HG03439 (cell line): ENCODE results near the gene PARG.
"Not testable (repeated sequence)": the region's sequence is repeated elsewhere in the genome, so short reads cannot be mapped to it uniquely, and the experiment has no call there.

ENCODE experiments used
- ATAC-seq: cut with Tn5 transposase; IDR thresholded peaks from one replicate; pipeline ENCODE4 v1.9.1; 2021; ENCODE audit warnings: mild to moderate bottlenecking, moderate library complexity; ENCODE audit not compliant: unreplicated experiment

PARG gene

DNA sequence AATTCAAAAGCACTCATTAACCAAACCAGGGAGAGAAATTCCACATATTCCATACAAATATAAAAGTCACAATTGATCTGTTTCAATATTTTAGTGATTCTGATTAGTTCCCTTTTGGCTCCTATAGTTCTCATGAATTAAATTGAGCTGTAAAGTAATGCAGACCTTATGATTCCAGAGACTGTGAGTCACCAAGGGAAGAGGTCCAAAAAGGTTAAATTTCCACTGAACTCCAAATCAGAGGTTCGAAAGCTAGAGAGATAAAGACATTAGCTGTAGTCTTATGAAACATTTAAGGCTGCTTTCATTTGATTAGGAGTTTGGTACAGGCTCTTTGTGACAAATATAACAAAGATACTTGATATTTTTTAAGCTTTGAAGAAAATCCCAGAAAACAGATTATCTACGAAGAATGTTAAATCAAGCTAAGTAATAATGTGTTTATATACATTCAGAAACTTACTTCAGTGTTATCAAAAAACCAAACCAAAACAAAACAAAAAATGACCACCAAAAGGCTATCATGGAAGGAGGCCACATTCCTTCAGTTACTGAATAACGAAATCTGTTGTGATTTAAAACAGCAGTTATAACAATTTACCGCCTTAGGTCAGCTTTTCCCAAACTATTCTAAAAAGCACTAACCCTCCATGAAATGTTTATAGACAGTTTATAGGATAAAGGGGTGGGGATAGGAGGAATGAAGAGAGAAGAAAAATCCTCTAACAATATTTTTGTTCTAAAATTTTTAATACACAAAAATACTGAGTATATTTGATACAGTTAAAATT is 33.3 kb downstream of the PARG start:
- not testable (repeated sequence) for ATAC-seq

- ATAC-seq, result not testable (repeated sequence)
Measured at GRCh38 chr10:49903829-49904228, 38.0 kb downstream of the PARG start.

DNA sequence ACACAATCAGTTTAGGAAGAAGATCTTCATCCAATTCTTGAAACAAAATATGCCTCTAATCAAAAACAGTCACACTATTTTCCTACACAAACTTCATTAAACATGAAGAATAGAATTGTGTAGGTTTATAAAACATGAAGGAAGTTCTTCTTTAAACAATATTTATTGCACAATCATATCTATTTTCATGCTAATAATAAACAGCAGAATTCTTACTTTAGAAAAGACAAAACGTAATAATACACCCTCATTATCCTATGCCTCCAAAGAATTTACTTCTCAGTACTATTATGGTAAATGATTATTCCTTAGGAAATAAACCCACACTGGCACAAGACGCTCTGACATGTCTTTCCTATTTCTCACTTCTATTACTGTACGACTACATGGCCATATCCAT is 41.4 kb downstream of the PARG start:
- not testable (repeated sequence) for ATAC-seq

- not testable (repeated sequence) for ATAC-seq
Measured at GRCh38 chr10:49899999-49900398, 41.8 kb downstream of the PARG start.

GRCh38 chr10:49890025-49890424 is 51.8 kb downstream of the PARG start:
- ATAC-seq, result not testable (repeated sequence)

- not testable (repeated sequence) for ATAC-seq
Measured at GRCh38 chr10:49884739-49885331, 57.0 kb downstream of the PARG start.

GRCh38 chr10:49883852-49884251 is 58.0 kb downstream of the PARG start:
- not testable (repeated sequence) for ATAC-seq

GRCh38 chr10:49882327-49882726 is 59.5 kb downstream of the PARG start:
- not testable (repeated sequence) for ATAC-seq

- not testable (repeated sequence) for ATAC-seq
Measured at GRCh38 chr10:49872740-49873139, 69.1 kb downstream of the PARG start.

DNA sequence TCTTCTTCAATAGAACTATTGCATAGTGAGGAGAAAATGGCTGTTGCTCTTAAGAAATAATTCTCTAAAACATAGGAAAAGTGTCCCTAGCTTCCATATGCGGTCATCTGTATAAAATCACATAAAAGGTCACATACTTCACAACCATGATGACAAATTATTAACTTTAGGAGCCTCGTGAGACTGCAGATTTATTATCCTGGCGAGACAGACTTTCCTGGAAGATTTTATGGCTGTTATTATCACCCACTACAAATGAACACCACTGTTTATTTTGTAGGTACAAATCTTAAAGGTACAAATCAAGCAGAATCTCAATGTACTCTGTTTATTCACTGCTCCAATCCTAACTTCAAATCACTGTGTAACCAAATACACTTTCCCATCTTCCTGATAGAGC is 70.4 kb downstream of the PARG start:
- not testable (repeated sequence) for ATAC-seq

GRCh38 chr10:49859933-49860332 is 81.9 kb downstream of the PARG start:
- not testable (repeated sequence) for ATAC-seq

- not testable (repeated sequence) for ATAC-seq
Measured at GRCh38 chr10:49858697-49859382, 83.0 kb downstream of the PARG start.

DNA sequence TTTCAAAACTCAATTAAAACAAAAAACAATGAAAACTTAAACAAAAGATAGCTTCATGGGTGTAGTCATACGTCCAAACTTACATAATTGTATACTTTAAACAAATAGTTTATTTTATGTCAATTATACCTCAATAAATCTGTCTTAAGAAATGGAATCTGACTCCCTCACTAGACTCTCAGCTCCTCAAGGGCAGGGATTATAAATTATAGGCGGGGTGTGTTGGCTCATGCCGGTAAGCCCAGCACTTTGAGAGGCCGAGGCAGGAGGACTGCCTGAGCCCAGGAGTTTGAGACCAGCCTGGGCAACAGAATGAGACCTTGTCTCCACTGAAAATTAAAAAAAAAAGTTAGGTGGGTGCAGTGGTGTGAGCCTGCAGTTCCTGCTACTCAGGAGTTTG is 92.3 kb downstream of the PARG start:
- not testable (repeated sequence) for ATAC-seq

DNA sequence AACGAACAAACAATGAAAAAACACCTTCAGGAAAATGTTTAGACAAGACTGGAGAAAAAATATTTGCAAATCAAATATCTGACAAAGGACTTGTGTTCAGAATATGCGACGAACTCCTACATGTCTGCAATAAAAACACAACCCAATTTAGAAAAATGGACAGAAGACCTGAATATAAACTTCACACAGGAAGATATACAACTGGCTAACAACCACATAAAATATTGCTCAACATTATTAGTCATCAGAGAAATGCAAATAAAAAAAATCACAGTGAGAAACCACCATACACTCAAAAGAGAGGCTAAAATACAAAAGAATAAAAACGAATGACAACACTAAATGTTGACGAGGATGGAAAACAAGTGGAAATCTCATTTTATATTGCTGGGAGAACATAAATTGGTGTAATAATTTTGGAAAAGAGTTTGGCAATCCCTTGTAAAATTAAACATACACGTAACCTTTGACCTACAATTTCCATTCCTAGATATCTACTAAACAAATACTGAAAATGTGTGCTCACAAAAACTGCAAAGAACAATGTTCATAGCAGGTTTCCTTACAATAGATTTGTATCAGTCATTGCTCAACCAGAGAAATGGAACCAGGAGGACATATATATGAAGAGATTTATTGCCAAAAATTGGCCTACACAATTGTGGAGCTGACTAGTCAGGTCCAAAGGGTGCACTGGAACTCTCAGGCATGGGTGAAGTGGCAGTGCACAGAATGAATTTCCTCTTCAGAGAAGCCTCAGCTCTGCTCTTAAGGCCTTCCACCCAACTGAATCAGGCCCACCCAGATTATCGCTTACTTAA is 96.8 kb downstream of the PARG start:
- no peak for ATAC-seq

DNA sequence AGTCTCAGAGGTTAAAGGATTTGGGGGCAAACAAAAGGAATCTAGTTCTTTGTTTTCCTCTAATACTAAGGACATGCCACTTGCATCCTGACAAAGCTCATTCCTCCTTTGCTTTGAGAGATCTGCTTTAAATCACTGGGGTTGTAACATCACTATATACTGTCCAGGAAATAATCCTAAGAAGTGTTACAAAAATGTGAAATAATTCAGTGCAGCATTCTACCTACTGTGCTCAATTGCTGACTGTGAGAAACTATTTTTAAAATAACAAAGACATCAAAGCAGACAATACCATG is 99.5 kb downstream of the PARG start:
- ATAC-seq, result not testable (repeated sequence)

GRCh38 chr10:49841615-49842332 is 100.1 kb downstream of the PARG start:
- no peak for ATAC-seq

DNA sequence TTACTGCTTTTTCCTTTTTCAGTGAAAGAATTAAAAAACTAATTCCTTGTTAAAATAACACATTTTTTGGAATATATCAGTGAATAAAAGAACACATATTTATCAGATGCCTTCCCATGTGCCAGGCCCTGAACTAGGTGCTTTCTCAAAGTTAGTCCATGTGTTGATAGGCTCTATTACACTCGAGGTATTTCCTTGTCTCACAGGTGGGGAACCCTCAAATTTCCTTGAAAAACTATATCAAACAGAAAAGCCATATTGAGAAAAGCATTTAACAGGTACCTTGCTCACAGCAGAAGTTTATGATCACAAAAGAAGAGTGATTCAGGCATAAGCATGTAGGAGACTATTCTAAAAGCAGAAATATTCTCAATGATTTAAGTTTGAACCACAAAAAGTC is 104.1 kb downstream of the PARG start:
- ATAC-seq, result no peak

DNA sequence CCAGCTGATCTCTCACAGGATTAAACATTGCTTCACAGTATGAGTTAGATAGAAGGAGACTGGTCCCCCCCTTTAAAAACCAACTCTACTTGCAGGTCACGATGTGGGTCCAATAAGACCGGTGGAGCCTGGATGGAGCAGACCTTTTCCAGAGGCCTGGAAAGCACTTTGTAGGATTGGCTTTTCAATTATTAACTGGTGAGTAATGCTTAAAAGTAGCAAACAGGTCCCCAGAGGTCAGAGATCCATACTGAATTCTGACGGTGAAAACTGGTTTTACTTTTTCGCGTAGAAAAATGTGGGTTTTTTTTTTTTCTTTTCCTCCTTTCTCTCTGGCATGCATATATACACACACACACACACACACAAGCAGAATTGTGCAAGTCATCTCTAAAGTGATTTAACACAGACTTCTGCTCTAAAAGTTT is 104.8 kb downstream of the PARG start:
- ATAC-seq, result no peak

DNA sequence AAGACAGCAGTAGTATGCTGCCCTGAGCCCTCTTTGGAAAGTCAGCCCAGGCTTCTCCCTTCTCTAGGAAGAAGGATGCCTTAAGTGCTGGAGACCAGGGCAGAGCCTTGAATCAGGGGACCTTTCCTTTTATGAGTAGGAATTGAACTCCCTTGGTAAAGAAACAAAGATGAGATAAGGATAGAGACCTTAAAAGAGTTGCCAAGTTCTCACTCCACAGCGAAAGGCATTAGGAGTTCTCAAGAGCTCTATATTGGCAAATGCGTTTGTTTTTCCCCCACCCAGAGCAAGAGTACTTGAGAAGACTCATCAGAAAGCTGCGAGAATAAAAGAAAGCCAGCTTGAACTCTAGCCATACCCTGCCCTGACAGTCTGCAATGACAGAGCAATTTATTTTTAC is 106.9 kb downstream of the PARG start:
- ATAC-seq, result no peak

GRCh38 chr10:49834201-49834600 is 107.6 kb downstream of the PARG start:
- no peak for ATAC-seq
